NB4 (cell line): ENCODE measurements around the gene DSCAM.

Experiments used
- DNase-seq: peaks from one replicate; pipeline ENCODE4 v3.0.0; 2010; ENCODE audit warnings: low read depth
- H3K4me3 ChIP-seq: one replicate; pipeline ENCODE4 v1.5.1; 2011; ENCODE audit warnings: mild to moderate bottlenecking, low read depth, low read length, moderate library complexity
- CTCF ChIP-seq: IDR thresholded peaks from one replicate; pipeline ENCODE4 v1.5.1; 2012; ENCODE audit warnings: low read depth, low read length
- MAX ChIP-seq: IDR thresholded peaks from 2 replicates; pipeline ENCODE4 v1.6.1; 2011; ENCODE audit warnings: low read depth, low read length
- MYC ChIP-seq: IDR thresholded peaks from 2 replicates; pipeline ENCODE4 v1.6.1; 2011; ENCODE audit warnings: low read depth, low read length
- POLR2A ChIP-seq: IDR thresholded peaks from 2 replicates; pipeline ENCODE4 v1.6.1; 2011; ENCODE audit warnings: mild to moderate bottlenecking; ENCODE audit not compliant: insufficient read length; ENCODE audit errors: extremely low read depth

Gene DSCAM

GRCh38 chr21:40770435-40771055 is 76.4 kb downstream of the DSCAM start:
- DNase-seq: no peak
- no peak overlapping the region for H3K4me3 ChIP-seq
- TF ChIP-seq MYC: no peak
- no peak for TF ChIP-seq POLR2A
- no peak for TF ChIP-seq MAX
- TF ChIP-seq CTCF: no peak

GRCh38 chr21:40769231-40769630 is 77.7 kb downstream of the DSCAM start:
- TF ChIP-seq POLR2A (no peak), MAX (no peak), CTCF (no peak), MYC (no peak)
- no peak overlapping the region for H3K4me3 ChIP-seq
- no peak for DNase-seq

GRCh38 chr21:40768056-40768455 is 78.9 kb downstream of the DSCAM start:
- no peak for TF ChIP-seq MYC
- no peak for TF ChIP-seq POLR2A
- no peak for TF ChIP-seq MAX
- TF ChIP-seq CTCF: no peak
- DNase-seq: no peak
- no peak overlapping the region for H3K4me3 ChIP-seq

GRCh38 chr21:40766381-40766780 is 80.6 kb downstream of the DSCAM start:
- TF ChIP-seq MYC (no peak), POLR2A (no peak)
- H3K4me3 ChIP-seq: no peak overlapping the region
- DNase-seq: no peak

- TF ChIP-seq MAX: no peak
- TF ChIP-seq POLR2A: no peak
- no peak for TF ChIP-seq CTCF
- TF ChIP-seq MYC: no peak
- DNase-seq: no peak
- H3K4me3 ChIP-seq: no peak overlapping the region
Measured at GRCh38 chr21:40765811-40766210, 81.1 kb downstream of the DSCAM start.

- H3K4me3 ChIP-seq: no peak overlapping the region
- TF ChIP-seq POLR2A (no peak), CTCF (no peak), MAX (no peak), MYC (no peak)
- DNase-seq: no peak
Measured at GRCh38 chr21:40760821-40761220, 86.1 kb downstream of the DSCAM start.
